ENCODE data around the gene FGD4. TPM values are rescaled to one million over a fixed set of nuclear protein-coding genes. Genes with fewer than 3 reads are reported as not detected.

FGD4 gene
- total and polyA plus RNA-seq, 9 of the 15 experiments (the other 6 are each of a cell fraction or from before 2014, with no cell fraction given) = 0.05 to 0.51 (median 0.27) TPM

- TF ChIP-seq HOXB6 (CRISPR knock-in tag; IDR thresholded peaks at IDR 0.05; ENCODE audit: borderline replicate concordance) (no peak), POLR2G (IDR thresholded peaks at IDR 0.05; ENCODE audit: low read depth, low read length) (peak; percentile 66), SRSF7 (optimal IDR thresholded peaks at IDR 0.05; ENCODE audit: low read depth, low read length) (no peak), ZNF785 (CRISPR knock-in tag; IDR thresholded peaks at IDR 0.05) (no peak), PRMT5 (CRISPR knock-in tag; IDR thresholded peaks at IDR 0.05) (no peak), CBFB (CRISPR knock-in tag; IDR thresholded peaks at IDR 0.05) (no peak), CREB5 (CRISPR knock-in tag; IDR thresholded peaks at IDR 0.05) (no peak), CTBP1 (IDR thresholded peaks at IDR 0.05; ENCODE audit: borderline replicate concordance) (peak; percentile 96), ZNF232 (CRISPR knock-in tag; IDR thresholded peaks at IDR 0.05) (0 out of 2 replicates have a peak, but pooled peaks have one; percentile 57), E2F6 (IDR thresholded peaks at IDR 0.05; ENCODE audit: borderline replicate concordance in 1 of 2, extremely low read depth in 1 of 2, insufficient read depth in 1 of 2, insufficient read length in 1 of 2, low read depth in 1 of 2, low read length in 1 of 2, poor library complexity in 1 of 2, severe bottlenecking in 1 of 2) (peak in 1 of 2 experiments; percentile 69), POLR2B (IDR thresholded peaks at IDR 0.05; ENCODE audit: low read depth, partially characterized antibody) (no peak), ZFP36 (IDR thresholded peaks at IDR 0.05; ENCODE audit: low read depth, low read length, partially characterized antibody) (no peak), ETS1 (conservative IDR thresholded peaks at IDR 0.05; ENCODE audit: control insufficient read depth, low read depth, low read length) (no peak), SETDB1 (IDR thresholded peaks at IDR 0.05; ENCODE audit: low read length) (no peak), ILF3 (IDR thresholded peaks at IDR 0.05; ENCODE audit: borderline replicate concordance) (no peak), RB1 (IDR thresholded peaks at IDR 0.05; ENCODE audit: low read depth) (peak; percentile 62; the same call in 1 of the 2 replicates), HMG20A (CRISPR knock-in tag; conservative IDR thresholded peaks at IDR 0.05) (no peak), ZNF551 (CRISPR knock-in tag; IDR thresholded peaks at IDR 0.05) (no peak), CBX1 (IDR thresholded peaks at IDR 0.05; ENCODE audit: low read depth) (no peak; the same call in 1 of the 2 replicates), ZNF445 (CRISPR knock-in tag; IDR thresholded peaks at IDR 0.05; ENCODE audit: low read depth) (no peak), PHF20 (IDR thresholded peaks at IDR 0.05; ENCODE audit: partially characterized antibody) (peak; percentile 68), ZNF436 (CRISPR knock-in tag; IDR thresholded peaks at IDR 0.05) (no peak), ZNF274 (IDR thresholded peaks at IDR 0.05; ENCODE audit: borderline replicate concordance, low read depth, low read length) (no peak)
These were observed at the start of gene FGD4 (continued) for GRCh38 chr12:32399370-32400113.

All from K562 (cell line).